Upper lobe of left lung (tissue), 6 donors: ENCODE results near the gene GTF2IRD1. TPM values are rescaled to one million over a fixed set of nuclear protein-coding genes. Genes with fewer than 3 reads are reported as not detected.
"Not testable (repeated sequence)": the region's sequence is repeated elsewhere in the genome, so short reads cannot be mapped to it uniquely, and the experiment has no call there.

ENCODE experiments used
- ATAC-seq, 2 donors: fragments of 200-7000 bp; cut with Tn5 transposase; one replicate each; pipeline ENCODE4 v1.9.1; 2022; ENCODE audit warnings: mild to moderate bottlenecking in 2 of 2, moderate library complexity in 2 of 2; ENCODE audit not compliant: low FRiP score in 2 of 2
- DNase-seq, 2 donors: peaks; one replicate each; pipeline ENCODE4 v3.0.0-alpha.2; 2019 to 2020
- H3K27ac ChIP-seq, 4 donors: fragments of 200-600 bp; sonication (generic); one replicate each; pipeline ENCODE4 v1.5.1; 2016 to 2019
- H3K27me3 ChIP-seq, 4 donors: fragments of 200-600 bp; sonication (generic); one replicate each; pipeline ENCODE4 v1.5.1; 2017 to 2019
- H3K36me3 ChIP-seq, 4 donors: fragments of 200-600 bp; sonication (generic); one replicate each; pipeline ENCODE4 v1.5.1; 2016 to 2019
- H3K4me1 ChIP-seq, 4 donors: fragments of 200-600 bp; sonication (generic); one replicate each; pipeline ENCODE4 v1.5.1; 2018 to 2019
- H3K4me3 ChIP-seq, 4 donors: fragments of 200-600 bp; sonication (generic); one replicate each; pipeline ENCODE4 v1.5.1; 2017 to 2019; ENCODE audit warnings: mild to moderate bottlenecking in 2 of 4, moderate library complexity in 1 of 4
- H3K9me3 ChIP-seq, 4 donors: fragments of 200-600 bp; sonication (generic); one replicate each; pipeline ENCODE4 v1.5.1; 2018 to 2019
- CTCF ChIP-seq, 6 experiments: fragments of 450-650 bp in 4 of 6; fragments of 200-600 bp in 2 of 6; sonication (generic) in 2 of 6; IDR thresholded peaks; one replicate each; pipeline ENCODE4 v1.5.1; 2016 to 2019; ENCODE audit warnings: antibody characterized with exemption in 6 of 6
- EP300 ChIP-seq, 4 donors: sonication (generic); formaldehyde crosslinking; IDR thresholded peaks; one replicate each; pipeline ENCODE4 v1.5.1; 2017; ENCODE audit warnings: antibody characterized with exemption in 4 of 4, control low read depth in 2 of 4
- POLR2A ChIP-seq, 4 donors: fragments of 450-650 bp; IDR thresholded peaks; one replicate each; pipeline ENCODE4 v1.5.1; 2016 to 2017; ENCODE audit warnings: antibody characterized with exemption in 4 of 4, mild to moderate bottlenecking in 2 of 4
- POLR2AphosphoS5 ChIP-seq, 2 donors: sonication (generic); formaldehyde crosslinking; IDR thresholded peaks; one replicate each; pipeline ENCODE4 v1.5.1; 2017; ENCODE audit warnings: antibody characterized with exemption in 2 of 2
- WGBS, 2 donors: methylation state at CpG; one replicate each; pipeline ENCODE4 v1.1.5; 2017 to 2018; 5-methylcytosine and 5-hydroxymethylcytosine counted together
- total RNA-seq, 6 donors: library from RNA; depleted of rRNA in 4 of 6; stranded (reverse); fragments of >200 nt in 4 of 6; gene quantifications; one replicate each; pipeline versions ENCODE4 v1.1.0 to v1.2.1, GENCODE V29; 2016 to 2021
- donor health status: DM: no; HTN: no; CAD: no; lungs with moderate emphysema.
- donor health status: DM: no; HTN: yes; CAD: no; lungs with severe emphysema.

Gene GTF2IRD1
- total RNA-seq, 6 donors from 2014 or later: 16.4 to 41.9 (median 28.1) TPM

GRCh38 chr7:74542558-74543117, 88.9 kb downstream of the GTF2IRD1 start:
- no peak for DNase-seq
- Histone ChIP-seq H3K4me3 (no peak overlapping the region), H3K4me1 (no peaks in the 10 kb centered on the region), H3K27ac (no peak overlapping the region), H3K36me3 (peaks cover 0 to 56% (median 13%) of the 10 kb centered on the region in 4 donors), H3K27me3 (no peaks in the 10 kb centered on the region), H3K9me3 (peaks cover 0 to 14% (median 3%) of the 10 kb centered on the region in 4 donors)
- WGBS, 2 donors: 71 to 81% methylated on average over 9 of the region's 9 CpGs
- no peak for TF ChIP-seq EP300 (IDR thresholded peaks at IDR 0.05)
- TF ChIP-seq POLR2AphosphoS5 (IDR thresholded peaks at IDR 0.05): no peak
- no peak for TF ChIP-seq CTCF (IDR thresholded peaks at IDR 0.05)
- no peak for TF ChIP-seq POLR2A (IDR thresholded peaks at IDR 0.05)
- ATAC-seq: no peak

- Histone ChIP-seq H3K36me3 (peaks cover 0 to 55% (median 6%) of the 10 kb centered on the region in 4 donors), H3K27ac (no peak overlapping the region), H3K4me3 (no peak overlapping the region), H3K9me3 (peaks cover 0 to 14% (median 3%) of the 10 kb centered on the region in 4 donors), H3K27me3 (no peaks in the 10 kb centered on the region), H3K4me1 (no peaks in the 10 kb centered on the region)
- ATAC-seq (peak in 1 of 2 donors; percentile 47), DNase-seq (peak in 1 of 2 donors; percentile 29)
- TF ChIP-seq EP300 (IDR thresholded peaks at IDR 0.05) (no peak), CTCF (IDR thresholded peaks at IDR 0.05) (peak; percentile 20 to 59 (median 40))
- 89 to 90% methylated on average over 12 of the region's 12 CpGs for WGBS, 2 donors
These were observed 91.2 kb downstream of the GTF2IRD1 start for GRCh38 chr7:74544706-74545469.

GRCh38 chr7:74545921-74546320, 92.2 kb downstream of the GTF2IRD1 start:
- DNase-seq (no peak), ATAC-seq (peak in 1 of 2 donors; percentile 34)
- H3K36me3 ChIP-seq: peaks cover 0 to 53% (median 6%) of the 10 kb centered on the region in 4 donors
- no peak overlapping the region for H3K27ac ChIP-seq
- no peak overlapping the region for H3K4me3 ChIP-seq
- WGBS, 2 donors: 92 to 95% methylated on average over 8 of the region's 8 CpGs
- no peak for TF ChIP-seq CTCF (IDR thresholded peaks at IDR 0.05)
- peaks cover 0 to 14% (median 3%) of the 10 kb centered on the region in 4 donors for H3K9me3 ChIP-seq
- no peaks in the 10 kb centered on the region for H3K4me1 ChIP-seq
- no peaks in the 10 kb centered on the region for H3K27me3 ChIP-seq

DNA sequence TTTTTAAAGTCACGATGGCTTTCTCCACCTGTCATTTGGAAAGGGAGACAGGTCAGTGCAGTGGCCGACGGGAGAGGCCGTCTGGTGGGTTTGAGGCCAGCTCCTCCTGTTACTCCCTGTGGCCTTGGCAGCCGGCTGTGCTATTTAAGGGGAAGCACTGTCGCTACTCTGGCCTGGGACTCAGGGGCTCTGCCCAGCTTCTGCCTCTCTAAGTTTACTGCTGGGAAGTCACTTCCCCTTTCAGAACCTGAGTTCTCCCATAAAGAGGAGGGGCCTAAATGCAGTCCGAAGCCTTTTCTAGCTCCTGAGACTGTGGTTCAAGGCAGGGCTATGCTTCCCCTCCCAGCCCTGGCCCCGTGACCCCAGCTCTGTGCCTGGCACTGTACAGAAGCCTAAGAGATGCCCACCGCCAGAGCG, 99.9 kb downstream of the GTF2IRD1 start:
- H3K4me3 ChIP-seq, H3K27ac ChIP-seq, H3K27me3 ChIP-seq, H3K9me3 ChIP-seq, DNase-seq, H3K4me1 ChIP-seq: not testable (repeated sequence)
- peaks cover 0 to 35% (median 9%) of the 10 kb centered on the region in 4 donors for H3K36me3 ChIP-seq
- WGBS, 2 donors: 76 to 98% methylated on average over 4 to 9 of the region's 10 CpGs
- peak in 1 of 2 donors; percentile 84 for ATAC-seq

DNA sequence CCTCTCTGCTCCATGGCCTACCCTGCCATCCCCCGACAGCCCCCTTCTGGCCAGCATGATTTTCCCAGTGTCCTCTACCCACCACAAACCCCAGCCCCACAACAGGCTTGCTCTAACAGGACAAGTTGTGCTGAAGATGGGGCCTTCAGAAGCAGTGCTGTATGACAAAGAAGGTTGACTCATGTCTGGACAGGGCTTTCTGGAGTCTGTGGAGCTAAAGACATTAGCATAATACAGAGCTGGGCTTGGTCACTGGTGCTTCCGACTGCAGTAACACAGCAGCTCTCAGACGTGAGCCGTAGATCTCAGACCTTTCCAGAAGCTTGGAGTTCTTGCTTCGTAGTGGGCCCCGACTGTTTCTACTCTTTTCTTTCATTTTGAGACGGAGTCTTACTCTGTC, 100.5 kb downstream of the GTF2IRD1 start:
- TF ChIP-seq POLR2AphosphoS5 (IDR thresholded peaks at IDR 0.05): no peak
- TF ChIP-seq CTCF (IDR thresholded peaks at IDR 0.05): no peak
- TF ChIP-seq EP300 (IDR thresholded peaks at IDR 0.05): no peak
- TF ChIP-seq POLR2A (IDR thresholded peaks at IDR 0.05): no peak
- no peaks in the 10 kb centered on the region for H3K4me1 ChIP-seq
- H3K4me3 ChIP-seq: no peak overlapping the region
- no peaks in the 10 kb centered on the region for H3K9me3 ChIP-seq
- no peak for DNase-seq
- H3K27me3 ChIP-seq: no peaks in the 10 kb centered on the region
- 92 to 93% methylated on average over 7 of the region's 7 CpGs for WGBS, 2 donors
- ATAC-seq: peak in 1 of 2 donors; percentile 4
- no peak overlapping the region for H3K27ac ChIP-seq
- peaks cover 0 to 35% (median 15%) of the 10 kb centered on the region in 4 donors for H3K36me3 ChIP-seq
